ENCODE results near the gene ZBED6.
"Not testable (repeated sequence)": the region's sequence is repeated elsewhere in the genome, so short reads cannot be mapped to it uniquely, and the experiment has no call there.

The ZBED6 gene

DNA sequence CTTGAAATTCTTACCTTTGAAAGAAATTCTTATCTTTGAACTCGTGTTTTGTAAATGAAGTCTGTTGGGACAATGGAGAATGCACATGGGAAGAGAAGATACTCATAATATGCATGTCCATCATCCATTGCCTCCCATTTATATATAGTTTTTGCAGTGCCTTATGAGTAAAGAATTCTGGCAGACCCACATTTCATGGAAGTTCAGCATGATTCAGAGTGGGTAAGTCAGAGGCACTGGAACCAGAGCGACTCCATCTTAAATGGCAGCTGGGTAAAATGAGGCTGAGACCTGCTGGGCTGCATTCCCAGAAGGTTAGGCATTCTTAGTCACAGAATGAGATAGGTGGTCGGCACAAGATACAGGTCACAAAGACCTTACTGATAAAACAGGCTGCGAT lies 16.6 kb upstream of the ZBED6 start:
- DNase-seq (ENCODE audit: low spot score) = no peak

GRCh38 chr1:203781962-203782361 lies 13.5 kb upstream of the ZBED6 start:
- no peak for DNase-seq (ENCODE audit: low spot score)

DNA sequence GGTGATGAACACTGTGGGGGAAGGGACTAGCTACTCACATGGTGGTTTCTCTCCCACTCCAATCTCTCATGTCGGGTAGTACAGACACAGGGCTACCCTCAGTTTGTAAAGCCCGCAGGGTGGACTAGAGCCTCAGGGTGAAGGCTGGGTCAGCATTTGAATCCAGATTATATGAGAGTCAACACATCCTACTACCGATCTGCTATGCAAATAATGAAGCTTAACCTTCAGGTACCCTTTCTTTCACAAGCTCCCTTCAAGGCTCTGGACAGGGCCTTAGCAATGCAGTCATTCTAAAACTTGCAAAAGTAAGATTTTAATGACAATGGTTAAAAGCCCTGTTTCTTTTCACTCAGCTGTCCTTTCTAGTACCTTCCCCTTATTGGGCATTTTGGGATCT lies 5.5 kb upstream of the ZBED6 start:
- DNase-seq (ENCODE audit: low spot score) = no peak

DNA sequence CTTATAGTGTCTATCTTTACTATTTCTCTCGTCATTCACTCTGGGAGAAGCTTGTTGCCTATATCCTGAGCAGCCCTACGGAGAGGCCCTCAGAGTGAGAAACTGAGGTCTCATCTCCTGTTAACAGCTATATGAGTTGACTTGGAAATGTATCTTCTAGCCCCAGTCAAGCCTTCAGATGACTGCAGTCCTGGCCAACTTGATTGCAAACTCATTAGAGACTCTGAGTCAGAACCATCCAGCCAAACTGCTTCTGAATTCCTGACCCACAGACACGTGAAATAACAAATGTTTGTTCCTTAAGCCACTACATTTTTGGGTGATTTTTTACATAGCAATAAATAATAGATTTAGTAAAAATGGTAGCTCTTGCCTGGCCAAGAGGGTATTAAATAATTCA lies 3.9 kb upstream of the ZBED6 start:
- no peak for DNase-seq (ENCODE audit: low spot score)

- DNase-seq (ENCODE audit: low spot score) = no peak
Measured at GRCh38 chr1:203792486-203792885, 2.9 kb upstream of the ZBED6 start.

DNA sequence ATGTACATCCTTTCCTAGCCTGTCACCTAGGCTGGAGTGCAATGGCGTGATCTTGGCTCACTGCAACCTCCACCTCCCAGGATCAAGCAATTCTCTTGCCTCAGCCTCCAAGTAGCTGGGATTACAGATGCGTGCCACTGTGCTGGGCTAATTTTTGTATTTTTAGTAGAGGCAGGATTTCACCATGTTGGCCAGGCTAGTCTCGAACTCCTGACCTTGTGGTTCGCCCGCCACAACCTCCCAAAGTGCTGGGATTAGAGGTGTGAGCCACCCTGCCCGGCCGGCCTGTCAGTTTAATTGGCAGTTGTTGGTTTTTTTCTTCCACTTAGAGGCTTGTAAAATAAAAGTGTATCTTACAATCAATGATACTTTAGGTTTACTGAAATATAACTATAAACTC lies 1.9 kb upstream of the ZBED6 start:
- DNase-seq (ENCODE audit: low spot score) = not testable (repeated sequence)

- no peak for DNase-seq (ENCODE audit: low spot score)
Measured at GRCh38 chr1:203794764-203795440, 521 bp upstream of the ZBED6 start.

DNA sequence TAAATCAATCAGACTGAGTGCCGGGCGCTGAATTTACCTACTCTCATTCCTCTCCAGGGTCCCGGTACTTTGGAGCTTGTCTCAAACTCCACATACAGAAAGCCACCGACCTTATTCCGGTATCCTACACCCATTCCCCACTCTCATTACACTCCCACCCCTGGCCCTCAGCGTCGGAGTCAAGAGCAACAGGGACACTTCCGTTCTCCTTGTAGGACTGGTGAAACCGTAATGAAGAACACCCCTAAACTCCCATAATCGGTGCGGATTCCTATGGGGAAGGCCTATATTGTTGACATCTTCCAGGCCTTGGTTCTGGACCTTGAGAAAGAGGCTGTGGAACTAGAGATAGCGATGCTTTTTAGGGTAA lies 798 bp downstream of the ZBED6 start:
- no peak for DNase-seq (ENCODE audit: low spot score)

DNA sequence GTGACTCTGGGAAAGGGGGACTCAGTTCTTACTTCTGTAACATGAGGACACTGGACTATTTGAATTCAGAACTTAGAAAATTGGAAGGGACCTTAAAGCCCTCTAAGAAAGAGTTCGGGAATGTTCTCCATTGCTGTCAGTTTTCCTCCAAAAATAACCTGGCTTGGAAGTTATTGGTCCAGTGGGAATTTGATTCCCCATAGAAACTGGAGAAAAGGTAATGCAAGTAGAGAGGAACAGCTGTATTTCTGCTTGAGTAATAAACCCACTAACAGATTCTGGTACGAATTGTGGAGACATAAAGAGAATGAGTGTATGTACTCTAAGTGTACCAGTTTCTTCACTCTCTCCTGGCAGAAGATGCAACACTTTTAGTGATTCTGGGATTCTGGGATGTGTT lies 1.8 kb downstream of the ZBED6 start:
- DNase-seq (ENCODE audit: low spot score) = no peak

DNA sequence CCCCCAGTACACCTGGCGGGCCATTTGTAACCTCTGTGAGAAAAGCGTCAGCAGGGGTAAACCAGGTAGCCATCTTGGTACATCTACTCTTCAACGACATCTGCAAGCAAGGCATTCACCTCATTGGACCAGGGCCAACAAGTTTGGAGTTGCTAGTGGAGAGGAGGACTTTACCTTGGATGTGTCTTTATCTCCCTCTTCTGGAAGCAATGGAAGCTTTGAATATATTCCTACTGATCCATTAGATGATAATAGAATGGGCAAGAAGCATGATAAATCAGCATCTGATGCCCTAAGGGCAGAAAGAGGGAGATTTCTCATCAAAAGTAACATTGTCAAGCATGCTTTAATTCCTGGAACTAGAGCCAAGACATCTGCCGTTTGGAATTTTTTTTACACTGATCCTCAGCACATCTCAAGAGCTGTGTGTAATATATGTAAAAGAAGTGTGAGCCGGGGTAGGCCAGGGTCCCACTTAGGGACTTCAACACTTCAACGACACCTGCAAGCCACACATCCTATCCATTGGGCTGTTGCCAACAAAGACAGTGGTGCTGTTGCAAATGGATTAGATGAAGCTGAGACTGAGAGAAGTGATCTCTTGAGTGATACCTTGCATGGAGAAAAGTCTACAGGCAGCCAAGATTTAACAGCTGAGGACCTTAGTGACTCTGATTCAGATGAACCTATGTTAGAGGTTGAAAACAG lies 2.7 kb downstream of the ZBED6 start:
- DNase-seq (ENCODE audit: low spot score) = no peak

- DNase-seq (ENCODE audit: low spot score) = no peak
Measured at GRCh38 chr1:203799157-203799556, 3.7 kb downstream of the ZBED6 start.

DNA sequence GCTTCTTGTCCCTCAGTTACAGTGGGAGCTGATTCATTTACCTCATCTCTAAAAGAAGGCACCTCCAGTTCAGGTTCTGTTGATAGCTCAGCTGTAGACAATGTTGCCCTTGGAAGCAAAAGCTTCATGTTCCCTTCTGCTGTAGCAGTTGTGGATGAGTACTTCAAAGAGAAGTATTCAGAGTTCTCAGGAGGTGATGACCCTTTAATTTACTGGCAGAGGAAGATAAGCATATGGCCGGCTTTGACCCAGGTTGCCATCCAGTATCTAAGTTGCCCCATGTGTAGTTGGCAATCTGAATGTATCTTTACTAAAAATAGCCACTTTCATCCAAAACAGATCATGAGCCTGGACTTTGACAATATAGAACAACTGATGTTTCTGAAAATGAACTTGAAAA lies 4.5 kb downstream of the ZBED6 start:
- DNase-seq (ENCODE audit: low spot score) = no peak

GRCh38 chr1:203805689-203806088 lies 10.3 kb downstream of the ZBED6 start:
- DNase-seq (ENCODE audit: low spot score) = no peak

DNA sequence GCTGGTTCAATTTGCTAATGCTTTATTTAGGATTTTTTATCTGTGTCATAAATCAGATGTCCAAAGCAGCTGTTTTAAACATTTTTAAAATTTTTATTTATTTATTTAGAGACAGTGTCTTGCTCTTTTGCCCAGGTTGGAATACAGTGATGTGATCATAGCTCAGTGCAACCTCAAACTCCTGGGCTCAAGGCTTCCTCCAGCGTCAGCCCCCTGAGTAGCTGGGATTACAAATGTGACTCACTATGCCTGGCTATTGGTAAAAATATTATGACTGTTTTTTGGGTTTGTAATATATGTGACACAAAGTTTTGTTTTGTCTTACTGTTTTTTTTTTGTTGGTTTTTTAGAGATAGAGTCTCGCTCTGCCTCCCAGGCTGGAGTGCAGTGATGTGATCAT lies 11.8 kb downstream of the ZBED6 start:
- DNase-seq (ENCODE audit: low spot score) = no peak

GRCh38 chr1:203813581-203814341 lies 18.3 kb downstream of the ZBED6 start:
- DNase-seq (ENCODE audit: low spot score) = no peak

DNA sequence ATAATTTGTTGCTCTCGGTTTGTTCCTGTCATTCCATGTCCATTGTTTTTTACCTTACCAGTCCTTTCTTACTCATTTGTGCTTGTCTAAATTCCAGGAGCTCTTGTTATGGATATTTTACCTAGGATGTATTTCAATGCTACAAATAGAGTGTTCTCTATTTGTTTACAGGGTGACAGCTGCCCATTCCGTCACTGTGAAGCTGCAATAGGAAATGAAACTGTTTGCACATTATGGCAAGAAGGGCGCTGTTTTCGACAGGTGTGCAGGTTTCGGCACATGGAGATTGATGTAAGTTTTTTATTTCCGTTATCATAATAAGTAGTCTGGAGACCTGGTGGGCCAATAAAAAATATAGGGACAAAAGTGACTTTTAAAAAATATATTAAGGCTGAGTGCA lies 23.0 kb downstream of the ZBED6 start:
- DNase-seq (ENCODE audit: low spot score) = no peak

DNA sequence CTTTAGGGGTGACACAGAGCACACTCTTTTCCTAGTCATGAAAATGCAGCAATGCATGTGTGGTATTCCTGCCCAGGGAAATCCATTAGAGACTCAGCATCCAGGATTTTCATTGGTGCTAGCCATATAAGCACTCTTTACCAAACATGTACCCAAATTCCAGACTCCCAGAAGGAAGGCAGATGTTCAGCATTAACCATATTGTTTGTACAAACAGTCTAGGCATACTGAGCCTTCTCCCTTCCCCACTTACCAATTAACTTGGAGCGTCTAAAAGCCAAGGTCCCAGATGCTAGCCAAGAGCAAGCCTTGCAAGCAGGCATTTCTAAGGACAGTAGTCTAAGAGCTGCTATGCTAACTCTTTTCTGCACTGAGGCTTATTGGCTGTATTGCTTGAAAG lies 27.9 kb downstream of the ZBED6 start:
- DNase-seq (ENCODE audit: low spot score) = no peak

DNA sequence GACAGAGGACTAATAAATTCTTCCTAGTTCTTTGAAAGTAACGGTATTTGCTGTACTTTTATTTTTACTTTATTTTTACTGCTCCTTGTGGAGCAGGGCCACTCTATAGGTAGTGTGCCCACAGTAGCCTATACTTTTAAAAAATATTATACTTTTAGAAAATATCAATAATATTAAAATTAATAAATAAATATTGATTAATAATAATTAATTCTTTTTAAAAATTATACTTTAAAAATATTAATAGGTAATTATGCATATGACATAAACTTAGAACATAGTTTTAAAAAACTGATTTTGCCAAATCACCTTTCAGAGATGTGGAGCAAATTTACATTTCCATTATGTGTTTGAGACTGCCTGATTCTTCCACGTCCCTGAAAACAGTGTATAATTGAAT lies 30.8 kb downstream of the ZBED6 start:
- DNase-seq (ENCODE audit: low spot score) = no peak

GRCh38 chr1:203828002-203828401 lies 32.6 kb downstream of the ZBED6 start:
- DNase-seq (ENCODE audit: low spot score) = no peak

DNA sequence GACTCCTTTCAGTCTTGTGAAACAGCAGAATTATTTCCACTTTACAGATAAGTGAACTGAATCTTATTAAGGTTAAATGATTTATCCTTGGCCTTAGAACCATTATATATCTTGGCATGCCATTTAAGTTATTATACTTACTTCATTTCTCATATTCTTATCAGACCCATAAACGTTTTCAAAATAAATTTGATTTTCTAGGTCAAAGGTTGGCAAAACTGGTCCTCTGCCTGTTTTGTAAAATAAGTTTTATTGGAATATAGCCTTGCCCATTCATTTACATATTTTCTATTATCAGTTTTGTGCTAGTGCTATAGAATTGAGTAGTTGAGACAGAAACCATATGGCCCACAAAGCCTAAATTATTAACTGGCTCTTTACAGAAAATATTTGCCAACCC lies 33.1 kb downstream of the ZBED6 start:
- no peak for DNase-seq (ENCODE audit: low spot score)

GRCh38 chr1:203829247-203829646 lies 33.8 kb downstream of the ZBED6 start:
- not testable (repeated sequence) for DNase-seq (ENCODE audit: low spot score)

- DNase-seq (ENCODE audit: low spot score) = no peak
Measured at GRCh38 chr1:203835476-203835875, 40.1 kb downstream of the ZBED6 start.

DNA sequence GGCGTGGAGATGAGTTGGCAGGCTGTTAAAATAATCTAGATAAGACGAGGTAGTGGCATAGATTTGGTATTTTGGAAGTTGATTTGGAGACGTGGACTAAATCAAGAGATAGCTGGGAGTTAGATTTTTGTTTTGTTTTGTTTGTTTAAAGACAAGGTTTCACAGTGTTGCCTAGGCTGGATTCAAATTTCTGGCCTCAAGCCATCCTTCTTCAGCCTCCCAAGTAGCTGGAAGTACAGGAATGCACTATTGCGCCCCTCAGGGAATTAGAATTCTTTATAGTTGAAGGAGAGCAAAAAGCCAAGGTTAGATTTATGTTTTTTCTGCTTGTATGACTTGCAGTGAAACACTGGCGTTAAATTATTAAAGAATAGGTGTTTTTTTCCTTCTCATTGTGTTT lies 43.7 kb downstream of the ZBED6 start:
- no peak for DNase-seq (ENCODE audit: low spot score)
